Activated T-cell treated with anti-CD3 and anti-CD28 coated beads for 4 hours (primary cell): Measurements from ENCODE around the gene HLF.

Experiments used
- DNase-seq: peaks from one replicate; pipeline ENCODE4 v3.0.0-alpha.2; 2020

The HLF gene

GRCh38 chr17:55258578-55259135 is 6.1 kb upstream of the HLF start:
- no peak for DNase-seq

- no peak for DNase-seq
Observed at GRCh38 chr17:55259684-55260111, 5.1 kb upstream of the HLF start.

GRCh38 chr17:55261311-55261710 is 3.4 kb upstream of the HLF start:
- DNase-seq, result no peak

GRCh38 chr17:55263569-55264277 is 1.0 kb upstream of the HLF start:
- DNase-seq, result no peak

- no peak for DNase-seq
Observed at GRCh38 chr17:55264278-55264644, 499 bp upstream of the HLF start.

GRCh38 chr17:55265311-55266021 is 706 bp downstream of the HLF start:
- no peak for DNase-seq

GRCh38 chr17:55266051-55266957 is 1.5 kb downstream of the HLF start:
- DNase-seq, result no peak

- DNase-seq, result no peak
Observed at GRCh38 chr17:55266958-55267688, 2.4 kb downstream of the HLF start.

GRCh38 chr17:55267777-55268648 is 3.3 kb downstream of the HLF start:
- DNase-seq, result no peak

GRCh38 chr17:55268649-55269480 is 4.1 kb downstream of the HLF start:
- no peak for DNase-seq

- DNase-seq, result no peak
Observed at GRCh38 chr17:55269894-55270293, 5.1 kb downstream of the HLF start.

GRCh38 chr17:55271223-55271571 is 6.4 kb downstream of the HLF start:
- DNase-seq, result no peak

- DNase-seq, result no peak
Observed at GRCh38 chr17:55271958-55272710, 7.4 kb downstream of the HLF start.

GRCh38 chr17:55272711-55273578 is 8.2 kb downstream of the HLF start:
- DNase-seq, result no peak

GRCh38 chr17:55273579-55274354 is 9.0 kb downstream of the HLF start:
- DNase-seq, result no peak

- no peak for DNase-seq
Observed at GRCh38 chr17:55274355-55275255, 9.8 kb downstream of the HLF start.
